RWPE1 (cell line): ENCODE results near the gene PTBP1.
"Not testable (repeated sequence)": the region's sequence is repeated elsewhere in the genome, so short reads cannot be mapped to it uniquely, and the experiment has no call there.

ENCODE experiments used
- CTCF ChIA-PET: fragments of 350-600 bp; sonication (Branson Sonifier 250); formaldehyde crosslinking; extraction: SDS; loops from one replicate; lab custom pipeline; 2021; lab: Yijun Ruan, JAX
- POLR2A ChIA-PET: fragments of 400-600 bp; formaldehyde crosslinking; extraction: SDS; loops from one replicate; lab custom pipeline; 2020; ENCODE audit warnings: antibody characterized with exemption; ENCODE audit not compliant: low non-redundant PET; lab: Yijun Ruan, JAX
- DNase-seq: peaks from one replicate; pipeline ENCODE4 v3.0.0; 2012; ENCODE audit warnings: low spot score
- H3K27ac ChIP-seq: fragments of 450-650 bp; 2 replicates; pipeline ENCODE4 v1.5.1; 2017
- TF ChIP-seq, protein P1 (sequence below): fragments of 450-650 bp; conservative IDR thresholded peaks from 2 replicates; pipeline ENCODE4 v1.5.1; 2017; ENCODE audit warnings: low read depth, mild to moderate bottlenecking

PTBP1 gene

DNA sequence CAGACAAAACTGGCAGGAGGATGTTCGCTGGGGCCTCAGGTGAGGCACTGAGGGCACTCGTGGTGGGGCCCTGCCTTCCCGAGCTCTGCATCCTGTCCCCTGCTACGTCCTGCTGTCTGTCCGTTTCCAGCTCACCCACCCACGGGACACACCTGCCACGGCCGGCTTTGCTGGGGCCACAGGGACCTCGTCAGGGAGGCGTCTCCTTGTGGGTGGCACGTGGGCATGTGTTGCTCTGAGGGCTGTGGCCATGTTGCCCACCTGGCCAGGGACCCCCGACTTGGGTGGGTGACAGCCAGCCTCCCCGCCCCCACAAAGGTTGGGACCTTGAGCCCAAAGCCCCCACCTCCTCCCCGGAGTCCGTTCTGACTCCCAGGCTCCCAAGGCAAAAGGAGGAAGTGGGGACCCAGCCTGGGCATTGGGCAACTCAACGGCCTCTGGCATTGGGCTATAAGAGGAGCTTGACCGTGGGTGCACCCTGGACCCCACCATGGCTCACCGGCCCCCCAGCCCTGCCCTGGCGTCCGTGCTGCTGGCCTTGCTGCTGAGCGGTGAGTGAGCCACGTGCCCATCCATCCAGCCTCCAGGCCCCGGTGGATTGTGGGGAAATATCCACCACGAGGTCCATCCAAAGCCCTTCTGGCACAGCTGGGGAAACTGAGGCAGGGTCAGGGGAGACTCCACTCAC, 43.4 kb downstream of the PTBP1 start, which contains the start of gene PRTN3:
Gene PRTN3 (plus strand): TSS at position 481 of the 688 bp plus-strand sequence. CDS start 10 bp downstream, at position 491.
- no peak within 1 kb of the TSS for H3K27ac ChIP-seq
- POLR2A ChIA-PET = no interaction called here
- no peak for DNase-seq
- TF ChIP-seq, protein P1, sequence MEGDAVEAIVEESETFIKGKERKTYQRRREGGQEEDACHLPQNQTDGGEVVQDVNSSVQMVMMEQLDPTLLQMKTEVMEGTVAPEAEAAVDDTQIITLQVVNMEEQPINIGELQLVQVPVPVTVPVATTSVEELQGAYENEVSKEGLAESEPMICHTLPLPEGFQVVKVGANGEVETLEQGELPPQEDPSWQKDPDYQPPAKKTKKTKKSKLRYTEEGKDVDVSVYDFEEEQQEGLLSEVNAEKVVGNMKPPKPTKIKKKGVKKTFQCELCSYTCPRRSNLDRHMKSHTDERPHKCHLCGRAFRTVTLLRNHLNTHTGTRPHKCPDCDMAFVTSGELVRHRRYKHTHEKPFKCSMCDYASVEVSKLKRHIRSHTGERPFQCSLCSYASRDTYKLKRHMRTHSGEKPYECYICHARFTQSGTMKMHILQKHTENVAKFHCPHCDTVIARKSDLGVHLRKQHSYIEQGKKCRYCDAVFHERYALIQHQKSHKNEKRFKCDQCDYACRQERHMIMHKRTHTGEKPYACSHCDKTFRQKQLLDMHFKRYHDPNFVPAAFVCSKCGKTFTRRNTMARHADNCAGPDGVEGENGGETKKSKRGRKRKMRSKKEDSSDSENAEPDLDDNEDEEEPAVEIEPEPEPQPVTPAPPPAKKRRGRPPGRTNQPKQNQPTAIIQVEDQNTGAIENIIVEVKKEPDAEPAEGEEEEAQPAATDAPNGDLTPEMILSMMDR = no peak
- CTCF ChIA-PET = interaction anchor here (0.7 kb wide), 1 partner anchor 80 kb away, joined by 4 read pairs; no protein-coding TSS in a partner anchor

DNA sequence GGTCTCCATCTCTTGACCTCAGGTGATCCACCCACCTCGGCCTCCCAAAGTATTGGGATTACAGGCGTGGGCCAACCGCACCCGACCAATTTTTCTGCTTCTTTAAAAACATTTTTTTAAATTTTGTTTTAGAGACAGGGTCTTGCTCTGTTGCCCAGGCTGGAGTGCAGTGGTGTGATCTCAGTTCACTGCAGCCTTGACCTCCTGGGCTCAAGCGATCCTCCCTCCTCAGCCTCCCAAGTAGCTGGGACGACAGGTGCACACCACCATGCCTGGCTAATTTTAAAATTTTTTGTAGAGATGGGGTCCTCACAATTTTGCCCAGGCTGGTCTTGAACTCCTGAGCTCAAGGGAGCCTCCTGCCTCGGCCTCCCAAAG, 45.5 kb downstream of the PTBP1 start:
- H3K27ac ChIP-seq = peak overlapping the region; percentile 92; the same call in 1 of the 2 replicates
- CTCF ChIA-PET = interaction anchor here (0.5 to 1.0 kb wide), 3 partner anchors 14 to 47 kb away, joined by 3 to 4 read pairs (median 3); no protein-coding TSS in a partner anchor
- DNase-seq, POLR2A ChIA-PET: not testable (repeated sequence)

DNA sequence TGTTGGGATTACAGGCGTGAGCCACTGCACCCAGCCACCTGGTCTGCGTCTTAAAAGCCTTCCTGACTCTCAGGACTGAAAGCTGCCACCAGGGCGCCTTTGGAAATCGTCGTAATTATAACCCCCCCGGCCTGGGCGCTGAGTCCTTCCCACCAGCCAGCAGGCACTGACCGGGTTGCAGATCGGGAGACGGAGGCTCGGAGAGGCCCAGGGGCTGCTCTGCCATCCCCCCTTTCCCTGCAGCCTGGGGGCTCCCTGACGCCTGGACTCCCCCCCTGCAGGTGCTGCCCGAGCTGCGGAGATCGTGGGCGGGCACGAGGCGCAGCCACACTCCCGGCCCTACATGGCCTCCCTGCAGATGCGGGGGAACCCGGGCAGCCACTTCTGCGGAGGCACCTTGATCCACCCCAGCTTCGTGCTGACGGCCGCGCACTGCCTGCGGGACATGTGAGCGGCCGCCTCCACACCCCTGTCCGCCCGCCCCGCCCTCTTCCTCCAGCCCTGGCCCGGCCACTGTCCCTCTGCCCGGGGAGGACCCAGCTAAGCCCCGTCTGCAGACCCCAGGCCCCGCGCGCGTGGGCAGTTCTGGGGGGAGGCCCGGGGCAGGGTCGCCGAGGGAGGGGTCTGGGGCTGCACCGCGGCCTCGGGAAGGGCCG, 46.1 kb downstream of the PTBP1 start:
- ChIA-PET POLR2A (no interaction called here), CTCF (interaction anchor here (0.5 to 1.0 kb wide), 4 partner anchors 13 to 73 kb away, joined by 3 to 4 read pairs (median 3); no protein-coding TSS in a partner anchor)
- no peak for DNase-seq
- TF ChIP-seq, protein P1 = no peak
- H3K27ac ChIP-seq = peak overlapping the region; percentile 92; the same call in 1 of the 2 replicates

DNA sequence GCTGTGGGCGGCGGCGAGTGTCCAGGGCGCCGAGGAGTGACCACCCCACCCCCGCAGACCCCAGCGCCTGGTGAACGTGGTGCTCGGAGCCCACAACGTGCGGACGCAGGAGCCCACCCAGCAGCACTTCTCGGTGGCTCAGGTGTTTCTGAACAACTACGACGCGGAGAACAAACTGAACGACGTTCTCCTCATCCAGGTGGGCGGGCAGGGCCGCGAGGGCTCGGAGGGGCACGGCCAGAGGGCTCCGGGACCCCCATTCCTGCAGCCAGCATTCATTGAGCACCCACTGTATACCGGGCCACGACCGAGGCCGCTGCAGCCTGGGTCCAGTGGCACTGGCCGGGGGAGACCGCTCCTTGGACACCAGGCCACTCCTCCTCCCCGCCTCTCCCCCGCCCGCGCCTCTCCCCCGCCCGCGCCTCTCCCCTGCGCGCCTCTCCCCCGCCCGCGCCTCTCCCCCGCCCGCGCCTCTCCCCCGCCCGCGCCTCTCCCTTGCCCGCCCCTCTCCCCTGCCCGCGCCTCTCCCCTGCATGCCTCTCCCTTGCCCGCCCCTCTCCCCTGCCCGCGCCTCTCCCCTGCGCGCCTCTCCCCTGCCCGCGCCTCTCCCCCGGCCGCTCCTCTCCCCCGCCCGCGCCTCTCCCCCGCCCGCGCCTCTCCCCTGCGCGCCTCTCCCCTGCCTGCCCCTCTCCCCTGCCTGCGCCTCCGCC, 46.7 kb downstream of the PTBP1 start:
- peak overlapping the region; percentile 92 for H3K27ac ChIP-seq
- CTCF ChIA-PET = interaction anchor here (0.6 to 1.0 kb wide), 2 partner anchors 16 to 74 kb away, joined by 3 read pairs; no protein-coding TSS in a partner anchor
- POLR2A ChIA-PET = no interaction called here
- no peak for DNase-seq
- TF ChIP-seq, protein P1 = no peak

DNA sequence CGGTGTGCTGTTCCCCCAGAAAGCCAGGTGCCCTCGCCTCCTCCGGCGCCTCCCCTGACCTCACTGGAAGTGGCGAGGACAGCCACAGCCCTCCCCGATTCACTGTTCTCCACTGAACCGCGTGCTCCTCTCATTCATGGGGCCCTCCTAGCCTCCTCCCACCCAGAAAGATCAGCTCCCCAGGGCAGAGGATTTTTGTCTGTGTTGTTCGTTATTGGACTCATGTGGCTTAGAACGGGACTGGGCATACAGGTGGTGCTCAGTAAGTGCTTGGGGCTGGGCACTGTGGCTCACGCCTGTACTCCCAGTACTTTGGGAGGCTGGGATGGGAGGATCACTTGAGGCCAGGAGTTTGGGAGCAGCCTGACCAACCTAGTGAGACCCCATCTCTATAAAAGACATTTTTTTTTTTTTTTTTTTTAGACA, 47.3 kb downstream of the PTBP1 start:
- TF ChIP-seq, protein P1 = no peak
- no peak for DNase-seq
- POLR2A ChIA-PET = interaction anchor here (0.6 kb wide), 1 partner anchor 10 kb away, joined by 5 read pairs; no protein-coding TSS in a partner anchor
- H3K27ac ChIP-seq = peak overlapping the region; percentile 92
- CTCF ChIA-PET = interaction anchor here (1.0 kb wide), 1 partner anchor 15 kb away, joined by 3 read pairs; no protein-coding TSS in a partner anchor

DNA sequence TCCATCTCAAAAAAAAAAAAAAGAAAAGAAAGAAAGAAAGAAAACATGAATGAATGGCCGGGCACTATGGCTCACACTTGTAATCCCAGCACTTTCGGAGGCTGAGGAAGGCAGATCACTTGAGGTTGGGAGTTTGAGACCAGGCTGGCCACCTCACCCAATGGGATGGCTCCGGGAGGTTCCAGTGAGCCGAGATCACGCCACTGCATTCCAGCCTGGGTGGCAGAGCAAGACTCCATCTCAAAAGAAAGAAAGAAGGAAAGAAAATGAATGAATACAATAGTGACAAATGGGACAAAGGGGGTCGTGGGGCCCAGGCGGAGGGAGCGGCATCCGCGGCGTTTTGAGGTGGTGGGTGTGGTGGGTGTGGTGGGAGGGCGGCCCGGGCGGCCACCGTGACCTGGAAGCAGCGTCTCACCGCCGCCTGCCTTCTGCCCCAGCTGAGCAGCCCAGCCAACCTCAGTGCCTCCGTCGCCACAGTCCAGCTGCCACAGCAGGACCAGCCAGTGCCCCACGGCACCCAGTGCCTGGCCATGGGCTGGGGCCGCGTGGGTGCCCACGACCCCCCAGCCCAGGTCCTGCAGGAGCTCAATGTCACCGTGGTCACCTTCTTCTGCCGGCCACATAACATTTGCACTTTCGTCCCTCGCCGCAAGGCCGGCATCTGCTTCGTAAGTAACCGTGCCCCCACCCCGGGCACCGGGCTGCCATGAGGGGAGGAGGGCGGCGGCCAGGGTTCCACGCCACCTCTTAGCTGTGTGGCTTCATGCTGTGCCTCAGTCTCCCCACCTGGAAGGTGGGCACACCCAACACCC, 48.7 kb downstream of the PTBP1 start:
- POLR2A ChIA-PET = no interaction called here
- H3K27ac ChIP-seq = peak overlapping the region; percentile 92
- TF ChIP-seq, protein P1 = no peak
- no peak for DNase-seq
- CTCF ChIA-PET = interaction anchor here (0.6 to 0.7 kb wide), 2 partner anchors 112 to 1766 kb away, joined by 3 to 4 read pairs; no protein-coding TSS in a partner anchor
